Tibial nerve (tissue), 3 donors: ENCODE measurements around the gene ZKSCAN5.

ENCODE experiments used
- CTCF ChIP-seq, 5 experiments: fragments of 200-600 bp in 3 of 5; fragments of 450-650 bp in 2 of 5; sonication (generic) in 3 of 5; IDR thresholded peaks; one replicate each; pipeline ENCODE4 v1.5.1; 2016 to 2019; ENCODE audit warnings: antibody characterized with exemption in 5 of 5, mild to moderate bottlenecking in 3 of 5, moderate library complexity in 2 of 5
- POLR2A ChIP-seq, 2 donors: fragments of 450-650 bp; IDR thresholded peaks; one replicate each; pipeline ENCODE4 v1.6.1; 2017; ENCODE audit warnings: antibody characterized with exemption in 2 of 2, mild to moderate bottlenecking in 2 of 2, moderate library complexity in 2 of 2

DNA sequence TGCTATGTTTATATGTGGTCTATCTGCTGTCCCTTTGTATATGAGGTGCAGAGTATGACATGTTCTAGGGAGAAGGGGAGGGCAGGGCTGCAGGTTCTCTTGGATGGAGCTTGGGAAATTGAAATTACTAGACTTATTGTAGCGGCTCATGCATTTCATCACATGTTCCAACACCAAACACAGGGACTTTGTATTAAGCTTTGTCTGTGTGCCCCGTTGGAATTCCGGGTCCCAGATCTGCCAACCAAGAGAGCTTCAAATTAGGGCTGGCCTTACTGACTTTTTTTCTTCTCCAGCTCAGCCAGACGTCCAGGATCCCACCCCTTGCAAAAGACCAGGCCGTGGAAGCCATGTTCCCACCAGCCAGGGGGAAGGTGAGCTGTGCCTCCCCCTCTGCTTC lies 28.4 kb upstream of the ZKSCAN5 start:
- TF ChIP-seq POLR2A (IDR thresholded peaks at IDR 0.05) (no peak), CTCF (IDR thresholded peaks at IDR 0.05) (no peak)
